ENCODE results near the gene GPD2.
"Not testable (repeated sequence)": the region's sequence is repeated elsewhere in the genome, so short reads cannot be mapped to it uniquely, and the experiment has no call there.

The GPD2 gene

GRCh38 chr2:156476021-156476849 is 40.1 kb downstream of the GPD2 start:
- DNase-seq, result no peak

DNA sequence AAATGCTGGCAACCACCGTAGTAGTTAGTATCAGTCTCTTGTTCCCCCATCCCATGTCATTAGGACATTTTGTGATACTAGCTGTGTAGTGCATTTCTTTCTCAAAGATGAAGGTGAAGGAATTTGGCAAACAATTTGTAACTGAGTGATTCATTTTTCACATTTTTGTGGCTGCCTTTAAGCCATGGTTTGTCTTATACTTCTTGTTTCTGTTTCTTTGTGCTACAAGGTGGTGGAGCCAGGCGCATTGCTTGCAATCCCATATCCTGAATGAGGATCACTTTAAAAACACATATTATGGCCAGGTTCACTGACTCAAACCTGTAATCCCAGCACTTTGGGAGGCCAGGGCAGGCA is 40.6 kb downstream of the GPD2 start:
- no peak for DNase-seq

GRCh38 chr2:156480376-156480775 is 44.2 kb downstream of the GPD2 start:
- DNase-seq, result no peak

DNA sequence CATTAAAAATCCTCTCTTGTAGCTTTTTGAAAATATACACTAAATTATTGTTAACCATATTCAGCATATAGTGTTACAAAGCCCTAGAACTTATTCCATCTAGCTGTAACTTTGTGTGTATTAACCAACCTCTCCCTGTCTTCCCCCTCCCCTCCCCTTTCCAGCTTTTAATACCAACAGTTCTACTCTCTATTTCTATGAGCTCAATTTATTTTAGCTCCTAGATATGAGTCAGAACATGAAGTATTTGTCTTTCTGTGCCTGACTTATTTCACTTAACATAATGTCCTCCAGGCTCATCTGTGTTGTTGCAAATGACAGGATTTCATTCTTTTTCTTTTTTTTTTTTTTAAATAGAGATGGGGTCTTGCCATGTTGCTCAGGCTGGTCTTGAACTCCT is 45.1 kb downstream of the GPD2 start:
- DNase-seq, result no peak

DNA sequence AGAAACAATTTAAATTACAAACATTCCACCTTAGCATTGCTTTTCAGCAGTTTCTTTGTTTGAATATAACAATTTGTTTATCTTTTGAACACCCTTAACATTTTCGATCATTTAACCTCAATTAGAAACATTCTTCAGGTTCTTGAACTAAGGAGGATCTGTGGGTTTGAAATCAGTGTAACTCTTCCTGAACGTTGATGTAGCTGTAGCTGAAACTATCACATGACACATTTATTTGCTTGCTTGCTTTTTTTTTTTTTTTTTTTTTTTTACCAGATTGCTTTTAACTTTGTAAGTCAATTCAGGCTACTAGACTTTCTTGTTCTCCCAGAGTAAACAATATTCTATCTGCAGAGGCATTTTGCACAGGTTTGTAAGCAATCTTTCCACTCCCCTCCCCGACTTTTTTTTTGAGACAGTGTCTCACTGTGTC is 47.6 kb downstream of the GPD2 start:
- no peak for DNase-seq

DNA sequence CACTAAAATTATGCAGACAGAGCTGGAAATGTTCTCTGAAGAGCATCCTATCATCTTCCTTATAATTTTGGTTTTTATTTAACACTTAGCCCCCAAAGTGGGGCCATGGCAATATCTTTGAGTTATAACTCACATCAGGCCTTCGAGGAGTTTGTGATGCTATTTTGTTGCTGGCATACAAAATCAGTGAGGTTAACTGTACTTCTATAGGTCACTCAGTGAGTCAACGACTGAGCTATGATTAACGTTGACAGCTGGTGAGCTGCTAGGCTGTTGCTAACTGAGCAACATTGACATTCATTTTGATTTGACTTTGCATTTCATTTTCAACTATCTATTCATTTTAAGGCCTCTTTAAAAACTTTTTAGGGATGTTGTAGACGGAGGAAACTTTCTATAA is 50.0 kb downstream of the GPD2 start:
- no peak for DNase-seq

GRCh38 chr2:156486614-156487013 is 50.4 kb downstream of the GPD2 start:
- no peak for DNase-seq

- no peak for DNase-seq
Observed at GRCh38 chr2:156489195-156489594, 53.0 kb downstream of the GPD2 start.

DNA sequence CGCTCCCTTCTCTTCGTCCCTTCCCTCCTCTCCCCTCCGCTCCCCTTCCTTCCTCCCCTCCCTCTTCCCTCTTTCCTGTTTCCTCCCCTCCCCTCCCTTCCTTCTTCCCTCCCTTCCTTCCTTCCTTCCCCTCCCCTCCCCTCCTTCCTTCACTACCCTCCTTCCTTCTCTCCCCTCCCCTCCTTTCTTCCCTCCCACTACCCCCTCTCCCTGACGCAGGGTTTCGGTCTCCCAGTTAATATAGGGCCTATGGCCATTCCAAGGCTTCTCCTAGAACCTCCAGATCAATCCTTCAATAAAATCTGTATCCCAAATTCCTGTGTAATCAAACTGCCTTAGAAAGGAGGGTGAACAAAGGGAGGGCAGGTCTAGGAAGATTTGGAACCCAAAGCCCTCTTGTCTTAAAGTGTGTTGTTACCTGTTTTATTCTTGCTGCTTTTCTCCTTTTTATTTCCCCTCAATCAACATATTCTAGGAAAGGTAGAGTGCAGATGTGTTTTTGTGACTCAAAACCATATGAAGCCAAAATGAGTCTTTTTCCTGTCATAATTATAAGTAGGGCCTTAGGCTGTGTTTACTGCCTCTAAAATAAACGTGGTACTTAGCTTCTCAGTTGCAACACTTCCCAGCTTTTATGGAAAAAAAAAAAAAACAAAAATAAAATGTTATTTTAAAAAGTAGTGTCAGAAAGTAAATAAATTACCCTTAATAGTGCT is 53.7 kb downstream of the GPD2 start:
- no peak for DNase-seq

- DNase-seq, result no peak
Observed at GRCh38 chr2:156490466-156490840, 54.3 kb downstream of the GPD2 start.

DNA sequence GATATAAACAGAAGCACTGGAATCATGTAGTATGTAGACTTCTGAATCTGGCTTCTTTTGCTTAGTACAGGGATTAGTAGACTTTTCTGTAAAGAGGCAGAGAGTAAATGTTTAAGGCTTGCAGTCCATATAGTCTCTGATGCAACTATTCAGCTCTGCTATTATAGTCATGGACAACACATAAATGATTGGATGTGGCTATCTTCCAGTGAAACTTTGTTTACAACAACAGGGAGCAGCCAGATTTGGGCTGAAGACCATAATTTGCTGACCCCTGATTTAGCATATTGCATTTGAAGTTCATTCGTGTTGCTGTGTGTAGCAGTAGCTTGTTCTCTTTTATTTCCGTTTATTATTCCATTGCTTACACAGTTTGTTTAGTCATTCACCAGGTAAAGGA is 55.0 kb downstream of the GPD2 start:
- DNase-seq, result no peak

DNA sequence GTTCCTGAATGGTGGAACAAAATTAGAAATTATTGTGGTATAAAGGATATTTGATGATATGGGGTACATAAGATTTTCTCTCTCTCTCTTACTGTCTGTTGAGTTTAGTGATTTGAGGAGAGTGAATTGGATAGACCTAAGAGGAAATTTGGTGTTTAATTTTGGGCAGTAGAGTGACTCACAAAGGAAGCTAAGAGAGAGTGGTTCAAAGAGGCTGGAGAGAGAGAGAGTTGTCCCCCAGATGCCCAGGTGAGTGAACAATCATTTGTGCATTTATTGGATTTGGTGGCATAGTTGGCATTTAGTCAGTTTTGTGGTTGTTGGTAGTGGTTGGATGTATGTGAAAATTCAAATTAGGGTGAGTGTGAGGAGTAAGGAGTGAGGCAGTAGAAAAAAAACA is 56.8 kb downstream of the GPD2 start:
- DNase-seq, result no peak

GRCh38 chr2:156495998-156496397 is 59.8 kb downstream of the GPD2 start:
- DNase-seq, result not testable (repeated sequence)

DNA sequence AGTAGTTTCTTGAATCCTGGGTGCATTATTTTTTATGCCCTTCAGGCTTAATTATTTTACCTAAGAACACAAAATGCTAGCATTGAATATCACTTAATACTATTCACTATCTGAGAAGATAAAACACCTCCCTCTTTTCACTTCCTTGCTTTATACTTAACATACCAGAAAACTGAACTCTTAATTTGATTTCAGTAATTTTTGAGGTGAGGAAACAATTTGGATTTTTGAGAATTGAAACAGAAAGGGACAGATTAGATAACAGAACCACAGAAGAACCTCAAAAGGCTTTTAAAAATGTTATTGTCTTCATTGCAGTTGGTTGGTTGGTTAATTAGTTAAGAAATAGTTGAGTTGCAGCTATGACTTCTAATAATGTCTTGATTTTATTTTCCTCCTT is 69.5 kb downstream of the GPD2 start:
- DNase-seq, result no peak

DNA sequence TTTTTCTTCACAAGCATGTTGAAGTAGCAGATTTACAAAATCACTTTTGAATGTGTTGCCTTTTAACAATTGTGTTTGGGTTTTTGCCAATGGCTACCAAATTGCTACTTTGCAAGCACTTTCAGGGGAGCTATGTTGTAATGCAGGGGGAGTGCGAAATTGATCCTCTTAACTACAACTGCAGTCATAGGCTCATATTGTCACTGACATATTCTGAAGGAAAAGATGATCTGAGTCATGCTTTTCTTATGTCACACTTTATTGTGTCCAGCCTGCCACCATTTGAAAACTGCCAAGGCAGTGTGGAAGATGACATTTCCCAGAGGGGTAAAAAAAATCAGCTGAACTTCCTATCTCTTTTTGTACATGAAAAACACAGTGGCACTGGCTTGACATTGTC is 74.9 kb downstream of the GPD2 start:
- no peak for DNase-seq

DNA sequence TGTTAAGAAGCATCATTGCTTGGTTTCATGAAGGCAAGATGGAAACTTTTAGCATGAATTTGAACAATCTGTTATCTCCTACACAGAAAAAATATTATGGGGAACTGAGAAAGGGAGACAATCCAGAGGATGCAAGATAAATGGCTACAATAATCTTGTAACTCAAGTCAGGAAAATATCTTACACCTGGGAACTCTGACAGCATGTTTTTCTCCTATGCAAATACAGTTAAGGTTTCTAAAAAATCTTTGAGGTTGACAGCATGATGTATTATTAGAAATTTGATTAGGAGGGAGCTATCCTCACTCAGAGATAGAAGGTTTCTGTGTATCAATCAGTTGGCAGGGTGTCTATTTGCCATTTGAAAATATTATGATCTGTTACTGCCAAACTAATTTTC is 75.6 kb downstream of the GPD2 start:
- DNase-seq, result no peak

DNA sequence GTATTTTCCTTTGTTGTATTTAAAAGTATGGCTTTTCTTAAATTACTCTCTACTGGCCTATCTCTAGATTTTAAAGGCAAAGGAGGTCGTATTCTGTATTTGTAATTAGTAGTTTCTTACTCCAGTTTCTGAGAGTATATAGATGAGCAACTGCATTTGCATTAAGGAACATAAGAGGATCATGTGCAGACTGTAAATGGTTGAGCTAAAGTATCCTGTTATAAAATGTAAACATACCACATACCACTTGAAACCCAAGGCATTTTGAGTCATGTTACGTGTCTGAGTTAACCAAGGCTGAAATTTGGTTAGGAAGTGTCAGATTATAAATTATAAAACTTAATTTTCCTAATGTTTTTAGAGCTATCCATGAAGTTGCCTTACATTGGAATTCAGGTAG is 76.3 kb downstream of the GPD2 start:
- DNase-seq, result no peak

- no peak for DNase-seq
Observed at GRCh38 chr2:156513219-156513618, 77.0 kb downstream of the GPD2 start.

GRCh38 chr2:156517419-156517818 is 81.2 kb downstream of the GPD2 start:
- no peak for DNase-seq

DNA sequence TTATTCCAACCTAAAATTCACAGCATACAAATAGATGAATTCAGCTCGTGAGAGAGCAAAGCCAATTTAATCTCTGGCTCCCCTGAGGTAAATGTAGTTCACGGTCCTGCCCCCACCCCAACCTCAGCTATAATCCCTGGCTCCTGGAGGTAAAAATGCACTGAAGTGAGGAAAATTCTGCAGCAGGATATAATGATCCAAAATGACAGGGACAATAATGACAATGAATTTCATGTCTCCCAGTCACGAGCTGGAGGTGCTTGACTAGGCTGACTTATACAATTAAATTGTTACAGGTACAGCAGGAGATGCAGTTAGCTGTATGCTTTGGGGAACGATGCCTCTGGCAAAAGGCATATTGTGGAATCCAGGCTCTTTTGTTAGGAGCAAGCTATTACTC is 82.0 kb downstream of the GPD2 start:
- no peak for DNase-seq

DNA sequence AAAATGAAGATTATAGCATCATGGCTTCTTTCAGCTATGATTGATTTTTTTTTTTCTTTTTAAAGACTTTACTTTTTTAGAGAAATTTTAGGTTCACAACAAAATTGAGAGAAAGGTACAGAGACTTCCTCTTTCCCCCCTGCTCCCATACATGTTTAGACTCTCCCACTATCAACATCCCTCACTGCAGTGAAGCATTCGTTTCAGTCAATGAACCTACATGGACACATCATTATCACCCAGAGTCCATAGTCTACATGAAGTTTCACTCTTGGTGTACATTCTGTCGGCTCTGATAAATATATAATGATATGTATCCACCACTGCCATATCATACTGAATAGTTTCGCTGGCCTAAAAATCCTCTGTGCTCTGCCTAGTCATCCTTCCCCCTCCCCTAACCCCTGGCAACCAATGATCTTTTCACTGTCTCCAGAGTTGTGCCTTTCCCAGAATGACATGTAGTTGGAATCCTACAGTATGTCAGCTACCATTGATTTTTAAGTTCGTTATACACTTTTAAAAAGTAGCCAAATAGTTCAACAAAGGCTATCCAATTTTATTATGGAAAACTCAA is 86.8 kb downstream of the GPD2 start:
- no peak for DNase-seq

- DNase-seq, result no peak
Observed at GRCh38 chr2:156526950-156527636, 90.9 kb downstream of the GPD2 start.

DNA sequence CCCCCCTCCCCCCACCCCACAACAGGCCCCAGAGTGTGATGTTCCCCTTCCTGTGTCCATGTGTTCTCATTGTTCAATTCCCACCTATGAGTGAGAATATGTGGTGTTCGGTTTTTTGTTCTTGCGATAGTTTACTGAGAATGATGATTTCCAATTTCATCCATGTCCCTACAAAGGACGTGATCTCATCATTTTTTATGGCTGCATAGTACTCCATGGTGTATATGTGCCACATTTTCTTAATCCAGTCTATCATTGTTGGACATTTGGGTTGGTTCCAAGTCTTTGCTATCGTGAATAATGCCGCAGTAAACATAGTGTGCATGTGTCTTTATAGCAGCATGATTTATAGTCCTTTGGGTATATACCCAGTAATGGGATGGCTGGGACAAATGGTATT is 92.4 kb downstream of the GPD2 start:
- DNase-seq, result not testable (repeated sequence)

DNA sequence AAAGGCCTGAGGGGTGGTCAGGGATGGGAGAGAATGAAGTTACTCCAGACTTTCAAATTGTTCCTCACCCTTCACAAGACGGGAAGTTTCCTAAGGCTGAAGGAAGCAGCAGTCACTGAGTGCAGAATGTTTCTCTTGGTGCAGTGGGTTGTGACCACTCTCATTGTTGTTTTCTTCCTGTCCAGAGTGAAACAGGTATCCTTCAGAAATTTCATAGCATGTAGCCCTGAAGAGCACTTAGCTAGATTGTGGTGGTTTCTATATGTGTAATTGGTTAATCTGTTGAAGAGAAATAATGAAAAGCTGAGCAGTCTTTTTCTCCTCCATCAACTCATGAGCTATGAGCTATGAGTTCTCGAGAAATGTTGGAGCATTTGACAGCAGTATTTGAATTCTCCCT is 96.8 kb downstream of the GPD2 start:
- no peak for DNase-seq

Measured in activated gamma-delta T cell treated with Interleukin-2 at 50 U/mL for 16 hours (primary cell).